NB4 (cell line): ENCODE data around the gene CLNK.

Experiments used
- CTCF ChIP-seq: IDR thresholded peaks from one replicate; pipeline ENCODE4 v1.5.1; 2012; ENCODE audit warnings: low read depth, low read length
- POLR2A ChIP-seq: IDR thresholded peaks from 2 replicates; pipeline ENCODE4 v1.6.1; 2011; ENCODE audit warnings: mild to moderate bottlenecking; ENCODE audit not compliant: insufficient read length; ENCODE audit errors: extremely low read depth

- TF ChIP-seq CTCF (no peak), POLR2A (no peak)
Measured at GRCh38 chr4:10462876-10463275, 221.7 kb downstream of the CLNK start.
